Stimulated activated CD4-positive, alpha-beta T cell treated with anti-CD3 and anti-CD28 coated beads, Interleukin-12 subunit alpha, Interleukin-12 subunit beta, amount 100 ng/mL, for 4 hours (primary cell): ENCODE data around the gene RCAN1.
"Not testable (repeated sequence)": the region's sequence is repeated elsewhere in the genome, so short reads cannot be mapped to it uniquely, and the experiment has no call there.

ENCODE experiments used
- DNase-seq: peaks from one replicate; pipeline ENCODE4 v3.0.0-alpha.2; 2020

The RCAN1 gene

GRCh38 chr21:34511787-34512455 is 103.0 kb downstream of the RCAN1 start, which contains the start of gene KCNE1:
Gene KCNE1, minus strand, starts transcription at chr21:34512210. Its CDS starts 62,576 bp downstream, at chr21:34449634.
- DNase-seq, result no peak

GRCh38 chr21:34511181-34511580 is 103.7 kb downstream of the RCAN1 start:
- DNase-seq, result no peak

- DNase-seq, result peak; percentile 57
Measured at GRCh38 chr21:34510148-34511142, 104.5 kb downstream of the RCAN1 start.

- no peak for DNase-seq
Measured at GRCh38 chr21:34509151-34509550, 105.8 kb downstream of the RCAN1 start.

GRCh38 chr21:34504595-34504994 is 110.3 kb downstream of the RCAN1 start:
- DNase-seq, result no peak

GRCh38 chr21:34502480-34503106 is 112.3 kb downstream of the RCAN1 start:
- DNase-seq, result no peak

- no peak for DNase-seq
Measured at GRCh38 chr21:34501716-34502115, 113.2 kb downstream of the RCAN1 start.

- no peak for DNase-seq
Measured at GRCh38 chr21:34500191-34500590, 114.7 kb downstream of the RCAN1 start.

GRCh38 chr21:34499116-34499515 is 115.8 kb downstream of the RCAN1 start:
- DNase-seq, result no peak

GRCh38 chr21:34498623-34499022 is 116.3 kb downstream of the RCAN1 start:
- DNase-seq, result no peak

- DNase-seq, result not testable (repeated sequence)
Measured at GRCh38 chr21:34483854-34484253, 131.1 kb downstream of the RCAN1 start.

GRCh38 chr21:34483435-34483834 is 131.5 kb downstream of the RCAN1 start:
- DNase-seq, result not testable (repeated sequence)

- not testable (repeated sequence) for DNase-seq
Measured at GRCh38 chr21:34467333-34467732, 147.6 kb downstream of the RCAN1 start.
